Neuron (in vitro differentiated cells): ENCODE measurements around the gene GLRX2.

Source experiments
- H2AFZ ChIP-seq: one replicate; pipeline ENCODE4 v1.6.1; 2013; ENCODE audit warnings: low read depth, mild to moderate bottlenecking, inconsistent platforms, low read length, moderate library complexity
- H3K27me3 ChIP-seq: one replicate; pipeline ENCODE4 v1.6.1; 2013; ENCODE audit warnings: low read length; ENCODE audit not compliant: insufficient read depth
- H3K36me3 ChIP-seq: one replicate; pipeline ENCODE4 v1.6.1; 2013; ENCODE audit warnings: low read length; ENCODE audit not compliant: insufficient read depth
- H3K4me1 ChIP-seq: one replicate; pipeline ENCODE4 v1.6.1; 2013; ENCODE audit warnings: low read length; ENCODE audit not compliant: insufficient read depth
- H3K4me3 ChIP-seq: 2 replicates; pipeline ENCODE4 v1.5.1; 2013; ENCODE audit warnings: mild to moderate bottlenecking, low read length, moderate library complexity
- H3K9me3 ChIP-seq: one replicate; pipeline ENCODE4 v1.6.1; 2013; ENCODE audit warnings: low read length

The GLRX2 gene

DNA sequence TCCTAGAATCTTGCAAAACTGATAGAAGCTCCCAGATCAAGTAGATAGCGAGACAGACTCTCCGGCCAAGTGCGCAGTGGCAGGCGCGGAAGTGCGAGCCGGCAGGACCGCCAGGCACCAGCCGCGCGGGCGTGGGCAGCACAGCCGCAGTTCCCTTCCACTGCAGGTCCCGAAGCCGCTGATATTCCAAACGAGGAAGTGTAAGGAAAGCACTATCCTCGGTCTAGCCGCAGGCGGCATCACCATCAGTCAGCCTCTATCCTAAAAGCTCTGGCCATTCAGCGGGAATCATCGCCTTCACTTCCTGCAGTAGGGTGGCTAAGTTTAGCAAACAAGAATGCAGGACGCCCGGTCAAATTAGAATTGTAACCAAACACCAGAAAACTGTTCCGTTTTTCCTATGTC, 710 bp downstream of the GLRX2 start:
- Histone ChIP-seq H3K9me3 (no peaks in the 10 kb centered on the region), H2AFZ (peak overlapping the region; percentile 58), H3K27me3 (no peaks in the 10 kb centered on the region), H3K36me3 (peaks cover 4% of the 10 kb centered on the region), H3K4me1 (no peaks in the 10 kb centered on the region), H3K4me3 (peak overlapping the region; percentile 59)

DNA sequence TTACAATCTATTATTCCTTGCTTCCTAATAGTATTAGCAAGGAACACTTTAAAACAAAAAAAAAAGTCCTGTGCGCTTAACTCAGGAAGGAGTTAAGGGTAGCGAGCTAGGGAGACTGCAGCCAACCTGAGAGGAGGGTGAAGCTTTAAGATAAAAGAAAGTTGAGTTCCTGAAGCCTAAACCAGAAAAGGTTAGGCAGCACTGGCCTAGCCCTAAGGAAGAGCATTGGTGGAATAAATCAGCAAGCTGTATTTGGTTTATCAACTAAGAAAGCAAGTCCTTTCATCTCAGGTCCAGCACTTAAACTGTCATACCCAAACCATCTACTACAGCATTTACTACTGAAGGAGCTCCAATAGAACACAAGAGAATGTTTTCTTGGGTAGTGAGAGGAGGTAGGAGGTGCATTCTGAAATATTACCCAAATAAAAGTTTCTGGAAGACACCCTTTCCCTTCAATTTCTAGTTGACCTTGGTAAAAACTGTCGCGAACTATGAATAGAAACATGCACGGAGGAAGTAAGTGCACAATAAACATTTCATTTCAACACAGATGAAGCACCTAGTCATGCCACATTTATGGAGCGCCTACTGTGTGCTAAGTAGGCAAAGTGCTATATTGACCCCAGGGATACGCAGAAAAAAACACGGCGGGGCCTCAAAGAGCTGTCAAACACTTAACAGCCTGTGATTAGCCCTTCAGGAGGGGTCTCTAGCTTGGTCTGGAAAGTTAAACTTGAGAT, 1.3 kb downstream of the GLRX2 start:
- H2AFZ ChIP-seq = peak overlapping the region; percentile 58
- H3K4me1 ChIP-seq = no peaks in the 10 kb centered on the region
- peaks cover 4% of the 10 kb centered on the region for H3K36me3 ChIP-seq
- no peaks in the 10 kb centered on the region for H3K27me3 ChIP-seq
- H3K9me3 ChIP-seq = no peaks in the 10 kb centered on the region
- H3K4me3 ChIP-seq = peak overlapping the region; percentile 59

DNA sequence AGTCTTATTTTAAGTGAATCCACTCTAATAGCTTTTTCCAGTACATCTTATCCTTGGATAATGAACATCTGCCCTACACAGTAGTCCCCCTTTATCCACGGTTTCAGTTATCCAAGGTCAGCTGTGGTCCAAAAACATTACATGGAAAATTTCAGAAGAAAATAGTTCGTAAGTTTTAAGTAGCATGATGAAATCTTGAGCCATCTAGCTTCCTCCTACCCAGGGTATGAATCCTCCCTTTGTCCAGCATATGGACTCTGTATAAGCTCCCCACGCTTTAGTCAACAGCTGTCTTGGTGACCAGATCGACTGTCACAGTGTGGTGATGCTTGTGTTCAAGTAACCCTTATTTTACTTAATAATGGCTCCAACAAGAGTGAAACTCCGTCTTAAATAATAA, 2.6 kb downstream of the GLRX2 start:
- Histone ChIP-seq H3K9me3 (no peaks in the 10 kb centered on the region), H2AFZ (no peak overlapping the region), H3K4me3 (no peak overlapping the region), H3K4me1 (no peaks in the 10 kb centered on the region), H3K36me3 (peaks cover 4% of the 10 kb centered on the region), H3K27me3 (no peaks in the 10 kb centered on the region)

DNA sequence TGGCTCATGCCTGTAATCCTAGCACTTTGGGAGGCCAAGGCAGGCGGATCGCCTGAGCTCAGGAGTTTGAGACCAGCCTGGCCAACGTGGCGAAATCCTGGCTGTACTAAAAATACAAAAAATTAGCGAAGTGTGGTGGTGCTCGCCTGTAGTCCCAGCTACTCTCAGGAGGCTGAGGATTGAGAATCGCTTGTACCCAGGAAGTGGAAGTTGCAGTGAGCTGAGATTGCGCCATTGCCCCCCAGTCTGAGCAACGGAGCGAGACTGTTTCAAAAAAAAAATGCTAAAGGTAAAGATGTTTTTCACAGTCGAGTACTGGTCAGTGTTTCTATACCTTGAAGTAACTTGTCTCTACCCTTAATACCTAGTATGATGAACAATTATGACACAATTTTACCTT, 11.1 kb downstream of the GLRX2 start:
- H3K4me1 ChIP-seq = no peaks in the 10 kb centered on the region

DNA sequence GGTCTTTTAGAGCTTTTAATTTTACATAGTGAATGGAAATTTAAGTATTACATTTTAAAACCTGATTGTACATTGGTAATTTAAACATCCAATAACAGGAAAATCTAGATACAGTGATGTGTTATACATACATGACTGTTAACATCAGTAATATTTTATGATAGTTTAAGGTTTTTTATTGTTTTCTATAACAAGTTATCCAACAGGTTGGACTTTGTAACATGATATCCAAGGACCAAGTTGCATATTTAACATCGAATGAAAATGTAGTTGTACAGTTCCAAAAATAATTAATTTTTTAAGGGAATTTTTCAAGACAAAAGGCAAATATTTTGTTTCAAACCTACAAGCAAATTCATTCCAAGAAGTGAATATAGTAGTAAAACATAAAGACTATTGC, 14.3 kb downstream of the GLRX2 start:
- Histone ChIP-seq H3K27me3 (no peaks in the 10 kb centered on the region), H3K4me3 (no peak overlapping the region), H3K36me3 (peaks cover 40% of the 10 kb centered on the region), H2AFZ (no peak overlapping the region), H3K9me3 (no peaks in the 10 kb centered on the region), H3K4me1 (no peaks in the 10 kb centered on the region)

More for the DNA sequence above, 11.1 kb downstream of the GLRX2 start:
- H3K4me3 ChIP-seq = no peak overlapping the region
- no peaks in the 10 kb centered on the region for H3K9me3 ChIP-seq
- H3K27me3 ChIP-seq = no peaks in the 10 kb centered on the region
- H2AFZ ChIP-seq = no peak overlapping the region
- H3K36me3 ChIP-seq = peaks cover 19% of the 10 kb centered on the region

DNA sequence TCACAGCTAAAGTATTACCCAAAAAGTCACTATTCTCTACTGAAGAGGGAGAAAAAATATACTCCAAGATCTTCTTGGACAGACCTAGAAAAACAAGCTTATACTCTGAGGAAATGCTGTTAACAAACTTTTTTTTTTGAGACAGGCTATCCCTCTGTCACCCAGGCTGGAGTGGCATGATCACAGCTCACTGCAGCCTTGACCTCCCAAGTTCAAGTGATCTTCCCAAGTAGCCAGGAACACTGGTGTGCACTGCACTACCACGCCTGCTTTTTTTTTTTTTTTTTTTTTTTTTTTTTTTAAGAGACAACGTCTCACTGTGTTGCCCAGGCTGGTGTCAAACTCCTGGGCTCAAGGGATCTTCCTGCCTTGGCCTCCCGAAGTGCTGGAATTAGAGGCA, 17.3 kb downstream of the GLRX2 start:
- Histone ChIP-seq H3K36me3 (peaks cover 67% of the 10 kb centered on the region), H2AFZ (no peak overlapping the region), H3K4me1 (no peaks in the 10 kb centered on the region), H3K9me3 (no peaks in the 10 kb centered on the region), H3K27me3 (no peaks in the 10 kb centered on the region), H3K4me3 (no peak overlapping the region)

DNA sequence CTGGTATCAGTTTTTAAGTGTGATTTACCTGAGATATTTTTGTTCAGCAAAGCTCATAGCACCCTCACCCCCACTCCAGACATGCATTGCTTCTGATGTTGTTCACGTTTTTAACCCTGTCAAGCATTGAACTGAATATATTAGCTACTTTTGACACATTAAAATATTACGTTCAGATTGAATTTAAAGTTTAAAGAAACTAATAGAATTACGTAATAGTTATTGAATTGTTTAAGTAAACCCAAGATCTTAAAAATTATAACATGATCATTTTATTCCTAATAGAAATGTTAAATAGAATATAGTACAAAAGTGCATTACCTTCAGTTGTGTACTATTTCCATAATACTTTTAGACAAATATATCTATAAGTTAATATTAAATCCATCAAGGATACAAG, 18.9 kb downstream of the GLRX2 start:
- Histone ChIP-seq H3K36me3 (peaks cover 77% of the 10 kb centered on the region), H3K27me3 (no peaks in the 10 kb centered on the region), H3K9me3 (no peaks in the 10 kb centered on the region)

DNA sequence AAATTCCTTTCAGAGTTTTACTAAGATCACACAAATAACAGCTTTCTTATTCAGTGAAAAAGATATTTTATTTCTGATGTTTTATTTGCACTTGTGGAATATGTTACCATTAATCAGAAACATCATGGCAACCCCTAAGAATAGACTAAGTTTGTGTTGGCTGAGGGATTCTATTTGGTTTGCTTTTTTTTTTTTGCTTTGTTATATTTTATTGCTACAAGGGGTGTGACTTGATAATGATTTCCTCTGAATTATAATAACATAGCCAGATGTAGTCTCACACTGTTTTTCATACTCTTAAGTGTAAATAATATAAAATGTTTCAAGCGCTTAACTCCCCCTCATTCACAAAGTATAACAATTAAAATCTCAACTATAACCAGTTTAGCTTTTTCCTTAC, 20.0 kb downstream of the GLRX2 start:
- Histone ChIP-seq H3K4me3 (no peak overlapping the region), H3K27me3 (no peaks in the 10 kb centered on the region), H3K9me3 (no peaks in the 10 kb centered on the region), H3K4me1 (no peaks in the 10 kb centered on the region), H2AFZ (no peak overlapping the region), H3K36me3 (peaks cover 78% of the 10 kb centered on the region)

More for the DNA sequence above, 18.9 kb downstream of the GLRX2 start:
- H2AFZ ChIP-seq = no peak overlapping the region
- H3K4me3 ChIP-seq = no peak overlapping the region
- H3K4me1 ChIP-seq = no peaks in the 10 kb centered on the region

DNA sequence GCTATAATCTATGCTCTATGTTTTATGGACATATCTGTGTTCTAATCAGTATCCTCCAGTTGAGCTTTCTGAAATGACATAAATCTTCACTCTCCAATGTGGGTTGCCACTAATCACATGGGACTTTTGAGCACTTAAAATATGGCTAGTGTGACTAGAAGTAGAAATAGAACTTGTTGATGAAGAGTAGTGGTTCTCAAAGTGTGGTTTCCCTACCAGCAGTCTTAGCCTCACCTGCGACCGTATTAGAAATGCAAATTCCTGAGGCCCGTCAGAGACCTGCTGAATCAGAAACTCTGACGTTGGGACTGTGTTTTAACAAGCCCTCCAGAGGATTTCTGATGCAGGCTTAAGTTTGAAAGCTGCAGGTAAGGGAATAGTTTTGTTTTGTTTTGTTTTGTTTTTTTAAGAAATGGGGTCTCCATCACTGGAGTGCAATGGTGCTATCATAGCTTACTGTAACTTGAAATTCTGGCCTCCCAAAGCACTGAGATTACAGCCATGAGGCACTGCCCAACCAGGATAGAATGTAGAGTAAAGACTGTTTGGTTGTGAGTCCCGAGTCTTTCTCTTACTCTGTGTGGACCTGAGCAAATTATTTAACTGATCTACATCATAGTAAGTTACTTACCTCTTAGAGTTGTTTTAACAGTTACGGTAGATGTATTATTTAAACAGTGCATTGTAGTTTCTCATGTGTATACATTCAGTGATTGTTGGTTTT, 21.7 kb downstream of the GLRX2 start:
- H3K36me3 ChIP-seq = peaks cover 82% of the 10 kb centered on the region
- no peaks in the 10 kb centered on the region for H3K4me1 ChIP-seq

DNA sequence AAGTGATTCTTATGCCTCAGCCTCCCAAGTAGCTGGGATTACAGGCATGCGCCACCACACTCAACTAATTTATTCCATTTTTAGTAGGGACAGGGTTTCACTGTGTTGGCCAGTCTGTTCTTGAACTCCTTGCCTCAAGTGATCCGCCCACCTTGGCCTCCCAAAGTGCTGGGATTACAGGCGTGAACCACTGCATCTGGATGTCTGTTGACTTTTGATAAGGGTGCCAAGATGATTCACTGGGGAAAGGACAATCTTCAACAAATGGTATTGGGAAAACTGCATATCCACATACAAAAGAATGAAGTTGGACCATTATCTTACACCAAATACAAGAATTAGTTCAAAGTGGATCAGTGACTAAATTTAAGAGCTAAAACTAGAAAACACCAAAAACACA, 26.0 kb downstream of the GLRX2 start:
- Histone ChIP-seq H3K36me3 (peaks cover 73% of the 10 kb centered on the region), H3K4me3 (no peak overlapping the region), H3K9me3 (peaks cover 15% of the 10 kb centered on the region), H3K4me1 (no peaks in the 10 kb centered on the region), H2AFZ (no peak overlapping the region), H3K27me3 (no peaks in the 10 kb centered on the region)

More for the DNA sequence above, 21.7 kb downstream of the GLRX2 start:
- peaks cover 2% of the 10 kb centered on the region for H3K9me3 ChIP-seq
- H3K4me3 ChIP-seq = no peak overlapping the region
- no peak overlapping the region for H2AFZ ChIP-seq
- H3K27me3 ChIP-seq = no peaks in the 10 kb centered on the region

DNA sequence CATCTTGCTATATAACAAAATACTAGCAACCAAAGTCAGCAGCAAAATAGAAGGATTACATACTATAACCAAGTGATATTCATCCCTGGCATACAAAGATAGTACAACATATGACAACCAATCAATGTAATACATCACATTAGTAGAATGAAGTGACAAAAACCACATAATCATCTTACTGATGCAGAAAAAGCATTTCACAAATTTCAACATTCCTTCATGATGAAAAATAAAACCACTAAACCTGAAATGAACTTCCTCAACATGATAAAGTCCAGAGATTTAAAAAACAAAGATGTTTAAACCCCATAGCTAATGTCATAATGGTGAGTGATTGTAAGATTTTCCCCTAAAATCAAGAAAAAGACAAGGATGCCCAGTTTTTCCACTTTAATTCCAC, 27.2 kb downstream of the GLRX2 start:
- H2AFZ ChIP-seq = no peak overlapping the region
- no peak overlapping the region for H3K4me3 ChIP-seq
- H3K9me3 ChIP-seq = peaks cover 15% of the 10 kb centered on the region
- H3K36me3 ChIP-seq = peaks cover 65% of the 10 kb centered on the region
- no peaks in the 10 kb centered on the region for H3K4me1 ChIP-seq
- no peaks in the 10 kb centered on the region for H3K27me3 ChIP-seq

DNA sequence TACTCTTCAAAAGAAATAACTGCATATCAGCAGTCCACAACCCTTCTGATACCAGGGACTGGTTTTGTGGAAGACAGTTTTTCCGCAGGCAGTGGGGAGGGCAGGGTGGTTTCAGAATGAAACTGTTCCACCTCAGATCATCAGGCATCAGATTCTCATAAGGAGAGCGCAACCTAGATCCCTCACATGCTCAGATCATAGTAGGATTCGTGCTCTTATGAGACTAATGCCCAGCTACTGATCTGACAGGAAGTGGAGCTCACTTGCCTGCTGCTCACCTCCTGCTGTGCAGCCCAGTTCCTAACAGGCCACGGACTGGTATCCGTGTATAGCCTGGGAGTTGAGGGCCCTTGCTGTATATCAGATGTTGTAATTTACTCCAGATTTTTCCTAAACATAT, 34.3 kb downstream of the GLRX2 start:
- Histone ChIP-seq H3K36me3 (peaks cover 26% of the 10 kb centered on the region), H3K9me3 (no peaks in the 10 kb centered on the region), H3K4me3 (no peak overlapping the region), H3K4me1 (peaks cover 5% of the 10 kb centered on the region), H3K27me3 (no peaks in the 10 kb centered on the region), H2AFZ (no peak overlapping the region)

DNA sequence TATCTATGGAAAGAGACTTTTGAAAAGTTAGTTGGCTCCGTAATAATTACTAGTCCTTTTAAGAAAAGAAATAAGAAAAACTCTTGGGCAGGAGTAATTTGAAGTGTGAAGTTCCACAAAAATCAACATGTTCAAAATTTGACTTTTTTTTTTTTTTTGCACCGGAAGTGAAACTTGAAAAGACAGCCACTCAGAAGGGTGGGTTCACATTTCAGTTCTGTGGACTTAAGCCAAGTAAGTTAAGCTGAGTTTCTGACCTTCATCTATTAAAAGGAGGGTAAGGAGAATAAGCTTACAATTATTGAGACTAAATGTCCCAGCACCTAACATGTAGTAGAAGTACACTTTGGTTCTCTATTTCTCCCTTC, 34.8 kb downstream of the GLRX2 start:
- Histone ChIP-seq H2AFZ (no peak overlapping the region), H3K27me3 (no peaks in the 10 kb centered on the region), H3K36me3 (peaks cover 26% of the 10 kb centered on the region), H3K9me3 (no peaks in the 10 kb centered on the region), H3K4me1 (peaks cover 5% of the 10 kb centered on the region), H3K4me3 (no peak overlapping the region)
